Activated CD4-positive, alpha-beta memory T cell treated with anti-CD3 and anti-CD28 coated beads, Interleukin-2, amount 10 ng/mL, durations not matched to agents 7 days and 5 days (primary cell): ENCODE results near the gene SPATA31D4. TPM values are rescaled to one million over a fixed set of nuclear protein-coding genes. Genes with fewer than 3 reads are reported as not detected.

Experiments
- CTCF ChIA-PET: fragments of 350-600 bp; sonication (Branson Sonifier 250); formaldehyde crosslinking; loops from one replicate; lab custom pipeline; 2021; ENCODE audit warnings: antibody characterized with exemption, inconsistent platforms; lab: Charles Lee
- POLR2A ChIA-PET: fragments of 350-600 bp; sonication (Branson Sonifier 250); formaldehyde crosslinking; loops from one replicate; lab custom pipeline; 2021; ENCODE audit warnings: antibody characterized with exemption; lab: Charles Lee
- DNase-seq: peaks from one replicate; pipeline ENCODE4 v3.0.0-alpha.2; 2020
- H3K27ac Mint-ChIP-seq: one replicate; pipeline ENCODE4 v1.8.0; 2021; ENCODE audit warnings: mild to moderate bottlenecking, mixed read lengths
- H3K27me3 Mint-ChIP-seq: one replicate; pipeline ENCODE4 v1.8.0; 2021; ENCODE audit warnings: mixed read lengths
- H3K36me3 Mint-ChIP-seq: one replicate; pipeline ENCODE4 v1.8.0; 2021; ENCODE audit warnings: low read depth, mixed read lengths
- H3K4me1 Mint-ChIP-seq: one replicate; pipeline ENCODE4 v1.8.0; 2021; ENCODE audit warnings: mixed read lengths
- H3K4me3 Mint-ChIP-seq: one replicate; pipeline ENCODE4 v1.8.0; 2021; ENCODE audit warnings: mild to moderate bottlenecking, mixed read lengths
- H3K9me3 Mint-ChIP-seq: one replicate; pipeline ENCODE4 v1.8.0; 2021; ENCODE audit warnings: mixed read lengths
- total RNA-seq, 2 experiments: library from RNA; stranded (reverse); gene quantifications; one replicate each; pipeline ENCODE4 v1.2.3, GENCODE V29; 2021

Gene SPATA31D4
- total RNA-seq, 2 experiments from 2014 or later: not detected

- POLR2A ChIA-PET: no interaction called here
- CTCF ChIA-PET: no interaction called here
- no peaks in the 10 kb centered on the region for H3K27me3 Mint-ChIP-seq
- H3K36me3 Mint-ChIP-seq: no peaks in the 10 kb centered on the region
- DNase-seq: no peak
- no peaks in the 10 kb centered on the region for H3K4me1 Mint-ChIP-seq
- H3K4me3 Mint-ChIP-seq: no peak overlapping the region
- no peak overlapping the region for H3K27ac Mint-ChIP-seq
- peaks cover 15% of the 10 kb centered on the region for H3K9me3 Mint-ChIP-seq
Observed at GRCh38 chr9:81974764-81975163, 46.5 kb downstream of the SPATA31D4 start.

DNA sequence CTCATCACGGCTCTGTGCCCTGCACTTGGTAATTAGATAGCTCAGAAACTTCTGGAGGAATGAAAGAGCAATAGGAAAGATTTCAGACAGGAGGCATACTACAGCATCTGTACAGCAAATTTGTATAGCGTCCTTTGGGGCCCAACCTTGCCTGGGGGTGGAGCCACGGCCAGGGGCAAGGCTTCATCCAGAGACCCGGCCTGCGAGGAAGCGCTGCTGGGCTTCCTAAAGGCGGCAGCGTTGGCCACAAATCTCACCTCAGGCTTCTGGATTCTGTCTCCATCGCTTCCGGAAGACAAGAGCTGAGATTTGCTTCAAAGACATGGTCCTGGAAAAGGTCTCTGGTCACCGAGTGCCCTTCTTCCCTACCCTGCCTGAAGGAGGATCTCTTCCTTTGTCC, 48.1 kb downstream of the SPATA31D4 start:
- Mint-ChIP-seq H3K27ac (no peak overlapping the region), H3K9me3 (peaks cover 10% of the 10 kb centered on the region), H3K36me3 (no peaks in the 10 kb centered on the region), H3K4me1 (no peaks in the 10 kb centered on the region), H3K4me3 (no peak overlapping the region), H3K27me3 (no peaks in the 10 kb centered on the region)
- ChIA-PET CTCF (no interaction called here), POLR2A (no interaction called here)
- no peak for DNase-seq

DNA sequence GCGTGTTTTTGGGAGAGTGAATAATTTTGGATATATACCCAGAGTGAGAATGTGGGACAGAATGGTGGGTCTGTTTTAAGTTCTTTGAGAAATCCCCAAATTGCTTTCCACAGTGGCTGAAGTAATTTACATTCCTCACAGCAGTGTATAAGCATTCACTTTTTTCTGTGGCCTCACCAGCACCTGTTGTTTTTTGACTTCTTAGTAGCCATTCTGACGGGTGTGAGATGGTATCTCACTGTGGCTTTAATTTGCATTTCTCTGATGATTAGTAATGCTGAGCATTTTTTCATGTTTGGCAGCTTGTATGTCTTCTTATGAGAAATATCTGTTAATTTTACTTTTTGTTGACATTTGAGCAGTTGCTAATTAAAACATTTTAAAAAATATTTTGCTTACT, 51.0 kb downstream of the SPATA31D4 start:
- no peaks in the 10 kb centered on the region for H3K27me3 Mint-ChIP-seq

DNA sequence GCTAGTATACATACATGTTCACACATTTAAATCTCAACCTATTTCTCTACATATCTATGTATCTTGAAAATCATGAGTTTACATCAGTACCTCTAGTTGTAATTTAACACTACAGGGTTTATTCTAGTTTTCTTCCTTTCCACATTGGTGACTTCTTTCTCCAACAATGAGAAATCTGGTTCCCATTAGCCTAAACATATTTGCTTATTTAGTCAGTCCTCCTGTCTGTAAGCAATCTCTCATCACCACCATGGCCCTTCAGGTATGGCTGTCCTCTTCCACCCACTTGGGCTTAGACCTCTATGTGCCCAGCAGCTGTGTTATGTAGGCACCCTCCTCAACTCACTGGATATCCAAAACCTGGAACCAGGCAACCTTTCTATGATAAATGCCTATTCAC, 52.3 kb downstream of the SPATA31D4 start:
- CTCF ChIA-PET: no interaction called here
- H3K9me3 Mint-ChIP-seq: peaks cover 7% of the 10 kb centered on the region
- no peak overlapping the region for H3K4me3 Mint-ChIP-seq
- H3K27ac Mint-ChIP-seq: no peak overlapping the region
- H3K4me1 Mint-ChIP-seq: no peaks in the 10 kb centered on the region
- no peak for DNase-seq
- POLR2A ChIA-PET: no interaction called here
- no peaks in the 10 kb centered on the region for H3K27me3 Mint-ChIP-seq
- no peaks in the 10 kb centered on the region for H3K36me3 Mint-ChIP-seq

More for the DNA sequence above, 51.0 kb downstream of the SPATA31D4 start:
- Mint-ChIP-seq H3K36me3 (no peaks in the 10 kb centered on the region), H3K27ac (no peak overlapping the region), H3K4me1 (no peaks in the 10 kb centered on the region), H3K4me3 (no peak overlapping the region), H3K9me3 (peaks cover 10% of the 10 kb centered on the region)
- ChIA-PET CTCF (no interaction called here), POLR2A (no interaction called here)
- DNase-seq: no peak

DNA sequence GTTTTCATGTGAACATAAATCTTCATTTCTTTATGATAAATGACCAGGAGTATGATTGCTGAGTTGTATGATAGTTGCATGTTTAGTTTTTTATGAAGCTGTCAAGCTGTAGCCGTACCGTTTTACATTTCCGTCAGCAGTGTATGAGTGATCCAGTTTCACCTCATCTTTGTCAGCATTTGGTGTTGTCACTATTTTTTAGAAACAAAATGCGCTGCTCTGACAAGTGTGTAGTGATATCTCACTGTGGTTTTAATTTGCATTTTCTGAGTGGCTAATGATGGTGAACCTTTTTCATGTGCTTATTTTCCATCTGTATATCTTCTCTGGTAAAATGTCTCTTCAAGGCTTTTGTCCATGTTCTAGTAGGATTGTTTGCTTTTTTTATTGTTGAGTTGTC, 53.7 kb downstream of the SPATA31D4 start:
- H3K36me3 Mint-ChIP-seq: no peaks in the 10 kb centered on the region
- no peak overlapping the region for H3K27ac Mint-ChIP-seq
- H3K4me1 Mint-ChIP-seq: no peaks in the 10 kb centered on the region
- ChIA-PET POLR2A (no interaction called here), CTCF (no interaction called here)
- no peak overlapping the region for H3K4me3 Mint-ChIP-seq
- no peak for DNase-seq
- no peaks in the 10 kb centered on the region for H3K27me3 Mint-ChIP-seq
- peaks cover 6% of the 10 kb centered on the region for H3K9me3 Mint-ChIP-seq

Other genes starting within 250 kb of the SPATA31D4 start
- gene TLE1, start 238.9 kb upstream of the SPATA31D4 start, total RNA-seq: under 1 TPM; 0.48 to 0.53 TPM
- gene SPATA31D3, start 15.1 kb downstream of the SPATA31D4 start, total RNA-seq: not detected
- not detected for gene SPATA31D1, start 60.3 kb downstream of the SPATA31D4 start, total RNA-seq